IPS-NIHi7 (cell line): ENCODE measurements around the gene CGB2.

Experiments
- DNase-seq: peaks from one replicate; pipeline ENCODE4 v3.0.0; 2012; ENCODE audit warnings: mixed read lengths; ENCODE audit errors: extremely low spot score

Gene CGB2

GRCh38 chr19:49031642-49032301, at the start of gene CGB2:
Gene CGB2 (plus strand): TSS chr19:49031890. CDS start chr19:49032096, 206 bp downstream.
- peak; percentile 74 for DNase-seq

DNA sequence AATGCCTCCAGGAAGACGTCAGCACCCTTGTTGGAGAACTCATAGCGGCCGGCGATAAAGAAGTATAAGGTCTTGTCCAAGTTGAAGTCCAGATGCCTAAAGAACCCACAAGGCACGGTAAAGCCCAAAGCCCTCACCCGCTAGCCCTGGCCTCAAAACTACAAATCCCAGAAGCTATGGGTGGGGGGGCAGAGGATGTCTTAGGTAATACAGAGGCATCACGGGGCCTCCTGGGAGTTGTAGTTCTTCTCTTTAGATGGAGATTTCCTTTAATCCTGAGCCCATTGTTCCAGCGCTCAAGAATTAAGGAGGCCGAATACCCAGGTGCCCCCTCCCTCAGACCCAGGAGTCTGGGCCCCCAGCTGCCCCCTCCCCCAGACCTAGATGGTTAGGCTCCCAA, 49.4 kb upstream of the CGB2 start:
- DNase-seq, result no peak

- DNase-seq, result no peak
These were observed 46.0 kb upstream of the CGB2 start for GRCh38 chr19:48985711-48986110.

- DNase-seq, result no peak
These were observed 45.5 kb upstream of the CGB2 start for GRCh38 chr19:48986211-48986610.

- DNase-seq, result no peak
These were observed 44.4 kb upstream of the CGB2 start for GRCh38 chr19:48987323-48987722.

DNA sequence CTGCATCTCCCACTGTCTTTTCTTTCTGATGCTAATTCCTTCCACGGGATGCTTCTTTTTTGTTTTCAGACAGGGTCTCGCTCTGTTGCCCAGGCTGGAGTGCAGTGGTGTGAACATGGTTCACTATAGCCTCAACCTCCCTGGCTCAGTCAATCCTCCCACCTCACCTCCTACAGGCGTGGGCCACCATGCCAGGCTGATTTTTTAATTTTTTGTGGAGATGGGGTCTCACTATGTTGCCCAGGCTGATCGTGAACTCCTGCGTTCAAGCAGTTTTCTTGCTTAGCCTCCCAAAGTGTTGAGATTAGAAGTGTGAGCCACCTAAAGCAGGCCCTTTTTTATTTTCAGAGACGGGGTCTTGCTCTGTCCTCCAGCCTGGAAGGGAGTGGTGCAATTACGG, 43.4 kb upstream of the CGB2 start:
- DNase-seq, result no peak

- no peak for DNase-seq
These were observed 42.8 kb upstream of the CGB2 start for GRCh38 chr19:48988860-48989259.

- DNase-seq, result no peak
These were observed 41.9 kb upstream of the CGB2 start for GRCh38 chr19:48989701-48990291.

GRCh38 chr19:48990400-48990799, 41.3 kb upstream of the CGB2 start:
- DNase-seq, result no peak

DNA sequence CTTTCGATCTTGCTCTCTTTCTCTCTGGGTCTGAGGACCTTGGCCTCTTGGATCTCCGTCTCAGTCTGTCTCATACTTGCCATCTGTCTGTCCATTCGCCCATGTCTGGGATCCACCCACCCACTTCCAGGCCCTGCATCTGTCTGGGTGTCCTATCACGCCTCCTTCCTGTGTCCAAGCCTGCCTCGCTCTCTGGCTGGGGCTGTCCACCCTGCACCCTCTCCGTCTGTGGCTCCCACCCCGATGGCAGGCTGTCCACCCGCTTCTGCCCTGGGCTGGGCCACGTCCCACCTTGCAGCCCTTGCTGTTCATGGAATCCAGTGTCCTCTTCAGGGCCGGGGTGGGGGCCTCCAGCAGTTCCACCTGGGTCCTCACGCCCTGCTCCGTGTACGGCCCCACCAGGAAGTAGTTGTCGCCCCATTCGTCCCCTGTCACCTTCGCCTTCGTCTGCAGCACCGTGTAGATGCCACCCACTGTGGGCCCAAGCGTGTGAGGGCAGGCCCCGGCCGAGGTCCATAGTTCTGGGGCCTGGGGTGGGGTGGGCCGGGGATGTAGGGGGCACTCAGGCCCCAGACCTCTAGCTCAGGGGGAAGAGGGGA, 40.6 kb upstream of the CGB2 start:
- no peak for DNase-seq

DNA sequence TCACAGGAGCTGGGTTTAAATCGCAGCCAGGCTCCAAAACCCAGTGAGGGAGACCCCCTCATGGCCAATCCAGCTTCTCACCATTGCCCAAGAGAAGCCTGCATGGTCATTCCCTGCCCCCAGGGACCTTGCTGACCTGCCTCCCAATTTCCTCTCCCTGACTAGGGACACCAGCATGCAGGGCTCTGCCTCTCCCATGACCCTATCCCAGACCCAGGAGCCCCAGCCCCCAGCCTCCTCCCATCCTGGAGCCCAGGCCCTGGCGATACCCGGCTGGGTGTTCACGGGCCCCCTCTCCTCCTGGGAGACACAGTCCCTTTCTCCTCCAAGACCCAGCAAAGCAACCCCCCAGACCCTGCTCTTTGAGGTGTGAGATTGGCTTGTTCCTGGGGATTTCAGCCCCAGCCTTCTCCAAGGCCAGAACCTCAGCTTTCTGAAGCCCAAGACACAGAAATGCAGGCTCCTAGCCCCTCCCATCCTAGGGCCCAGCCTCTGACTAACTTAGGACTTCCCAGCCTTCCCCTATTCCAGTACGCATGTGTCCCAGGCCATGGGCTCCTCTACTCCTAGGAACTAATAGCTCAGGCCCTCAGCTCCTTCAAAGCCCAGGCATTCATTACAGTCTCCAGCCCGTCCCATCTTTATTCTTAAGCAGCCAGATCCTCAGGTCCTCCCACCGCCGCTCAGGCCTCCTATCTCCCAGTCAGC, 39.7 kb upstream of the CGB2 start:
- peak; percentile 74 for DNase-seq

DNA sequence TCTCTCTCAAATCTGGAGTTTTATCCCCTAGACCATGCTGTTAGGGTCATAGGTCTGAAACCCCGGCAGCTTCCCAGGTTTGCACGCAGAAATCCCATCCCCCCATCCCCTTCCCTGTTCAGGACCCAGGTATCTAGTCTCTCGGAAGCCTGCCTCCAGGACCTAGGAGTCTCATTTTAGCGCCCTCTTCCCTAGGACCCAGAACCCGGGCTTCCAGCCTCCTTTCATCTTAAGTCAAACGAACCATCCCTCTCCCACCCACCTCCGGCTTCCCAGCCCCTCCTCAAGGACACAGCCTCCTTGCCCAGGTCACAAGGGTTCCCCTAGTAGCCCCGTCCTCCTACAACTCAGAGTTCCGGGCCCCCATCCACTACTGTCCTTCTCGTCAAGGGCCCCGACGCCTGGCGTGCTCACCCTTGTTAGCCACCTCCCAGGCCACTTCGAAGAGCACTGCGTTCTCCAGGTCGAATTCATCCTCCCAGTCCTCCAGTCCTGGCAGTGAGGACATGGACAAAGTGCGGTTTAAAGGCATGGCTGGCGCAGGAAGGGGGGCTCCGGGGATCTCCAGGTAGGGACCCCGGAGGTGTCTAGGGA, 39.0 kb upstream of the CGB2 start:
- DNase-seq, result no peak

GRCh38 chr19:48993175-48994034, 38.3 kb upstream of the CGB2 start, which contains the start of the genes GYS1 and RUVBL2:
Gene GYS1 (minus strand): TSS chr19:48993309. CDS start chr19:48993112, 197 bp downstream.
Gene RUVBL2 (plus strand): TSS chr19:48993887. CDS start chr19:48993912, 25 bp downstream.
- peak; percentile 99 for DNase-seq

- DNase-seq, result no peak
These were observed 37.7 kb upstream of the CGB2 start for GRCh38 chr19:48994035-48994386.

GRCh38 chr19:48997972-48998371, 33.7 kb upstream of the CGB2 start:
- DNase-seq, result peak; percentile 72

GRCh38 chr19:48999481-49000325, 32.0 kb upstream of the CGB2 start:
- DNase-seq, result peak; percentile 84

DNA sequence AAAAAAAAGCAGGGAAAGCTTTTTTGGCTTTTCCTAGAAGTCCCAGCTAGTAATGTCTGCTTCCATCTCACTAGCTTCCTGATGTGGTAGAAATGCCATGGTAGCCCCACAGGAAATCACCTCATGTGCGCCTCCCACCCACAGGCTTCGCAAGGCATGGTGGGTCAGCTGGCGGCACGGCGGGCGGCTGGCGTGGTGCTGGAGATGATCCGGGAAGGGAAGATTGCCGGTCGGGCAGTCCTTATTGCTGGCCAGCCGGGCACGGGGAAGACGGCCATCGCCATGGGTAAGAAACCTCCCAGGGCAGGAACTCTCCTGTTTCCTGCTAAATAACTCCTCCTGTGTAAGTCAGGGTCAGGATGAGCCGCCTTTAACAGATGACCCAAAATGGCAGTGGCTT, 27.6 kb upstream of the CGB2 start:
- no peak for DNase-seq

DNA sequence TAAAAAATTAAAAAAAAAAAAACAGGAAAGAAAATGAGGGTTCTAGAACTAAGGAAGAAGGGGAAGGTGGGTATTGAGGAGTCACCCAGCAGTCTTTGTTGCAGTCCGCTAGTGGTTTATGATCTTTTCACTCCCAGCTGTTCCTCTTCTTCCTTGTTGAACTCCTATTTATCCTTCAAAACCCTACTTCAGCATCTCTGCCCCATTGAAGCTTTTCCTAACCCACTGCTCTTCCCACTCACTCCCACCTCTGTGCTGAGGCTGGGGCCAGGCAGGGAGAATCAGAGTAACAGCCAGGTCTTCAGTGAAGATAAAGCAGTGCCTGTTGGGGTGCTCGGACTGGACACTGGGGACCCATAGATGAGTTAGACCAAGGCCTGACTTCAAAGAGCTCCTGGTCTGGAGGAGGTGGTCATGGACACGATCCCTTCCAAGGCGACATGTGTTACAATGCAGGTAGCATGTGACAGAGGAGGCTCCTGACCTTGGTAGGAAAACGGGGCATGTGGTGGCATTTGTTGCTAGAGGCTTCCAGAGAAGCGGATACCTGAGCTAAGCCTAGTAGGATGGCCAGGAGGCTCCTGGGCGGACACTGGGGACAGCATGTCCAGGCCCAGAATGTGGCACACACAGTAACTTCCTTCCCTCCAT, 26.6 kb upstream of the CGB2 start:
- DNase-seq, result no peak

- DNase-seq, result no peak
These were observed 24.8 kb upstream of the CGB2 start for GRCh38 chr19:49006905-49007304.

DNA sequence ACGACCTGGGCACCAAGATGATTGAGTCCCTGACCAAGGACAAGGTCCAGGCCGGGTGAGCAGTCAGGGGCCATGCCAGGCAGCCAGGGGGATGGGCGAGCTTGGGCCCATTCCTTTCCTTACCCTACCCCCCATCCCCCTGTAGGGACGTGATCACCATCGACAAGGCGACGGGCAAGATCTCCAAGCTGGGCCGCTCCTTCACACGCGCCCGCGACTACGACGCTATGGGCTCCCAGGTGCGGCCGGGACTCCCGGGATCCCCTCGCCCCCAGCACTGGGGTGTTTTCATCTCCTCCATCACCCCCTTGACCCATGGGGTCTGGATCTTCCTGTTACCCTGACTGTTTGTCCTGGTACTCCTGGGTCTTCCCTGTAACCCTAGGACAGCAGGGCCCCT, 21.9 kb upstream of the CGB2 start:
- no peak for DNase-seq
